Hematopoietic multipotent progenitor cell treated with erythropoietin and hydrocortisone succinate and interleukin-3 and kit ligand, for 4 days (in vitro differentiated cells): ENCODE data around the gene BAHD1.

Experiments used
- DNase-seq: peaks from one replicate; pipeline ENCODE4 v3.0.0-alpha.2; 2015

The BAHD1 gene

GRCh38 chr15:40448354-40448753, 7.6 kb downstream of the BAHD1 start:
- DNase-seq: no peak

- DNase-seq: no peak
Observed at GRCh38 chr15:40449275-40449674, 8.5 kb downstream of the BAHD1 start.

DNA sequence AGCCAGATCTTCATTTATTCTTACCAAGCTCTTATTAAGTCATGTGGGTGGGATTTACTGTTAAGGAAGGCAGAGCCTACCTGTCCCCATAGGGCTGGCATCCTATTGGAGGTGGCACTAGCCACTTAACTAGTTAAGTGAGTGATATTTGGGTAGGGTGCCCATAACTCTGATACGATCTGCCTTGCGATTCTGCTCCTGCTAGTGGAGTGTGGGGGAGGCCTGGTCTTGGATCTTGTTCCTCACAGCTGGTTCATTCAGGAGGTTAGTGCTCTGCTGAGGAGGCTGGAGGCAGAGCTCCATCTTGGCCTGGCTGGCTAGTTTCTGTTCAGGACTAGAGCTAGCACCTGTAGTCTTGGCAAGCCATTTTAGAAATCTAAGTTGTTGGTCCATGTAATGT, 9.3 kb downstream of the BAHD1 start:
- no peak for DNase-seq

DNA sequence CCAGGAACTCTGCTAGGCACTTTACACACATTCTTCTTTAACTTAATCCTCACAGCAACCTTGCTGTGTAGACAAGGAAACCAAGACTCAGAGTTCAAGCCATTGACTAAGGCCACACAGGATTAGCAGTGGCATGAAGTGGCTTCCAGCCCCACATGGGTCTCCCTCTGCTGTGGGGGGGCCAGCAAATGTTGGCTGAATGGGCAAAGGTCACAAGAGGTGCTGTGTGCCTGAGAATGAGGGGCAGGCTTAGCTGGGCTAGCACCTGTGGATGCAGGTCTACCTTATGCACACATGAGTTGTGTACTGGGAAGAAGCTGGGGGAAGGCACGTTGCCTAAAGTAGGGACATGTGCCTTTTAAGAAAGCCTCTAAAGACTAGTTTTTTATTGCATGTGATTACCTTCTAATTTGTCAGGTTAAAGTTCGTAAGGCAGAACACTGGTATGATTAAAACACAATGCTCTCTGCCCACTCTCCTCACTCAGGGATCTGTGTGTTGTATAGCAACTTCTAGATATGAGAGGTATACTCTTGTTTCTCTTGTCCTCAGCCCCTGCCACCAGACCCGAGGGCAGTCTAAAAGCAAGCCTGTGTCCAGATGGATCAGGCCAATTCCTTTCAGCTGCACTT, 10.9 kb downstream of the BAHD1 start:
- no peak for DNase-seq

GRCh38 chr15:40452296-40453090, 11.7 kb downstream of the BAHD1 start:
- DNase-seq: no peak

GRCh38 chr15:40453941-40454340, 13.2 kb downstream of the BAHD1 start:
- DNase-seq: peak; percentile 55

DNA sequence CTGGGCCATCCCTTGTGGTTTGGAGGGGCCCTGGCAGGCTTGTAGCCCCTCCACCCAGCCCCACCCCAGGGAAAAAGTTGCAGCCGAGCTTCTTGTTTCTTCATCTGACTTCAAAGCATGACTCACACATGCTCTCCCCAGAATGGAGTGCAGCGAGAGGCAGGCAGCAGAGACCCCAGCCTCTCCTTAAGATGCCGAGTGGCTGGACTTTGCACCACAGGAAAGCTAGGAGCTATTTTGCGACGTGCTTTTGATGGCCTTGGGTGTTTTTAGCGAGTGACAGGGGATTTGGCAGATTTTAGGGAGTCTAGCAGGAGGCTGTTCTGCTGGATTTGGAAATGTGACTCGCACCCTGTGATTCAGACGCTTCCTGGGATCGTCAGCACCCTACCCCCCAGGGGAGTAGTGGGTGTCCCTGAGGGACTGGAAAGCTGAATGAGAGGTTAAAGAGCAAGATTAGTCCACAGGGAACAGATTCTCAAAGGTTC, 14.2 kb downstream of the BAHD1 start:
- DNase-seq: peak; percentile 38

DNA sequence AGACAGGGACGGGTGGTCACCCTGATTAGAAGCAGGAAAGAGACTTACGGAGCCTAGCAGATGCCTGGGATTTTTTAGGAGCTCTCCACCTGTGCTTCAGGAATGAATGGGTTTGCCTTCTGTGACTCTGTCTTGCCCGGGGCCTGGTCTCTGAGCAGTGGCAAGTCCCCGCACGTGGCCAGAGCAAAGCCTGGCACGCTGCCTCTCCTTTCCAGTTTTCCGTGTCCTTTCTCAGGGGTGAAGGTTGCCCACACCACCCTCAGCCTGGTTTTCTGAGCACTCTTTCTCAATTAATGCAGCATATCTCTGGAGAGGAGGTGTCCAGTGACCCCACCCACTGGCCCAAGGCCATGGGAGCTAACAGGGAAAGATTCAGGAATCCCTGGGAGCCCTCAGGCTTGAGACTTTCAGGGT, 15.6 kb downstream of the BAHD1 start:
- DNase-seq: no peak

DNA sequence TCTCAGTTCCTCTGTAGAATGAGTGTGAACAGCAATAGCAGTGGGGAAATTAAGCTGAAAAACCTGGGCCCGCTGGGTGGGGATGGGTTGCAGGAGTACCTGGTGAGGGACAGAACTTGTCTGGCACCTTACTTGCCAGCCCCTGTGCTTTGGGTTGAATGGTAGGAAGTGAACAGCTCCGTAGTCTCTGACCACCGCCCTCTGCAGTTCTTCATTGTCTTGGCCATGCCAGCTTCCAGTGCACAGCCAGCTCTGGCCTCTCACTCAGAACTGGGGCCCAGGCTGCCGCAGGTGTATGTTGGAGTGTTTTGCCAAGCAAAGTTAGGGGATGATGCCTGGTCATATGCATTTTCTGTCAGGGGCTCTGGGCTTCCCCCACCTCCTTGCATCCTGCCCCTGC, 16.0 kb downstream of the BAHD1 start:
- no peak for DNase-seq

DNA sequence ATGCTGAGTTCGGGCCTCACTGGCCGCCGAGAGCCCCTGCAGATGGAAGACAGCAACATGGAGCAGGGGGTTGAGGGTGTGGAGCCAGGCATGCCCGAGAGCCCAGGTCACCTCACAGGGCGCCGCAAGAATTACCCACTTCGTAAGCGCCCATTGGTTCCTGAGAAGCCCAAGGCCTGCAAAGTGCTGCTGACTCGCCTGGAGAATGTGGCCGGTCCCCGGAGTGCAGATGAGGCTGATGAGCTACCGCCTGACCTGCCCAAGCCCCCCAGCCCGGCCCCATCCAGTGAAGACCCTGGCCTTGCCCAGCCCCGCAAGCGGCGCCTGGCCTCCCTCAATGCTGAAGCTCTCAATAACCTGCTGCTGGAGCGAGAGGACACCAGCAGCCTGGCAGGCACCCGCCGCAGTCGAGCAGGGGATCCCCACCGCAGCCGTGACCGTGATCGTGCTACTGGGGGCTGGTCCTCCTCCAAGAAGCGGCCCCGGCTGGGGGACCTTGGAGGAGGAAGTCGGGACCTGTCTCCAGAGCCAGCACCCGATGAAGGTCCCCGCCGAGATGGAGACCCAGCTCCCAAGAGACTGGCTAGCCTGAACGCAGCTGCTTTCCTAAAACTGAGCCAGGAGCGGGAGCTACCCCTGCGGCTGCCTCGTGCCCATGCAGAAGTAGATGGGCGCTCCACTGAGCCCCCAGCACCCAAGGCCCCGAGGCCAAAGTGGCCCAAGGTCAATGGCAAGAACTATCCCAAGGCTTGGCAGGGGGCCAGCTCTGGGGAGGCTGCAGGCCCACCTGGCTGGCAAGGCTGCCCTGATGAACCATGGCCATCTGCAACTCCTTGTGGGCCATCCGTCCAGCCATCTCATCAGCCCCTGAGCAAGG, 18.0 kb downstream of the BAHD1 start:
- DNase-seq: no peak

GRCh38 chr15:40459391-40460015, 18.8 kb downstream of the BAHD1 start:
- no peak for DNase-seq

DNA sequence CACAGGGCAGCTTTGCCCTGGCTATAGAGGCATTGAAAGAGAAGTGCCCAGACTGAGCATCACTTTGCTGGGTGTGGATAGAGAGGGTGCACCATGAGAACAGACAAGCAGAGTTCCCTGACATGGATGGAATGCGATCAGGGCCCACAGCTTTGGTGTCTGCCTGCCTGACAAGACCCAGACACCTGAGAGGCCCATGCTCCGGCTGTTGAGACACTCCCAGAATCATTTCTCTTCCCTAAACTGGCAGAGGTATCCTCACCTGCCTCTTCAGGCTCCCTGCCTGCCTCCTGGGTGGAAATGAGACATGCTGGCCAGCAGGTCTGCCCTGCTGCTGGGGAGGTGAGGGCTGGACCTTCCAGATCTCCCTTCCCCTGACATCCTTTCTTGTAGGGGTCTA, 19.7 kb downstream of the BAHD1 start:
- no peak for DNase-seq

DNA sequence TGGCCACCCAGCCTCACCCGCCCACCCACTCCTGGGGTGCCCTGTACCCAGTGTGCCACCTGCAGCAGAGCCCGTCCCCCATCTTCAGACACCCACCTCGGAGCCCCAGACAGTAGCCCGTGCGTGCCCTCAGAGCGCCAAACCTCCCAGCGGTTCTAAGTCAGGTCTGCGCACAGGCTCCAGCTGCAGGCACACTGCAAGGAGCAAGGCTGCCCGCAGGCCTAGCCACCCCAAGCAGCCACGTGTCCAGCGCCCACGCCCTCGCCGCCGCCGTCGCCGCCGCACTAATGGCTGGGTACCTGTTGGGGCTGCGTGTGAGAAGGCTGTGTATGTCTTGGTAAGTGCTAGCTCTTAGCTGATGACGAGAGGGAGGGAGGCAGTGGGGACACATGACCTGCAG, 21.2 kb downstream of the BAHD1 start:
- DNase-seq: no peak

- no peak for DNase-seq
Observed at GRCh38 chr15:40463279-40463678, 22.5 kb downstream of the BAHD1 start.

DNA sequence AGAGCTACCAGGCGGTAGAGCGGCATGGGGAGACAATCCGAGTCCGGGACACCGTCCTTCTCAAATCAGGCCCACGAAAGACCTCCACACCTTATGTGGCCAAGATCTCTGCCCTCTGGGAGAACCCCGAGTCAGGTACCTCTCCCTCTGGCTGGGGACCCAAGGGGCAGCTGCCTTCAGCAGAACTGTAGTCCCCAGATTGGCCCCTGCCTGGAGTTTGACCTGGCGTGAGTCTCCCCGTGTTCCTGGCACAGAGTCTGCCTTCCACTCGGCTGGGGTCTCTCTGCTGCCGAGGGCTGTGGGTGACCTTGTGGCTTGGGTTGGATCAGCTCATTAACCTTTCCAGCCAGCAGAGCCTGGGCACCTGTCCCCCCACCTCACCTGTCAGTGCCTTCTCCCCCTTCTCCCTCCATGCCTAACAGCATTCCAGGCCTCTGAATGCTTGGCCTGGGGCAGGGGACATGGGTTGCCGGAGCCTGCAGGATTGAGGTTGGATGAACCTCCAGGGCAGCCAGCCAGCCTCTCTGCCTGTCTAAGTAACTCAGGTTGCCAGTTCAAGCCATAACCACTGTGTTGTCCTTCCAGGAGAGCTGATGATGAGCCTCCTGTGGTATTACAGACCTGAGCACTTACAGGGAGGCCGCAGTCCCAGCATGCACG, 23.3 kb downstream of the BAHD1 start:
- DNase-seq: no peak

GRCh38 chr15:40464595-40465185, 23.9 kb downstream of the BAHD1 start:
- DNase-seq: no peak

- no peak for DNase-seq
Observed at GRCh38 chr15:40465939-40466338, 25.2 kb downstream of the BAHD1 start.

GRCh38 chr15:40466426-40467260, 25.9 kb downstream of the BAHD1 start:
- DNase-seq: no peak

DNA sequence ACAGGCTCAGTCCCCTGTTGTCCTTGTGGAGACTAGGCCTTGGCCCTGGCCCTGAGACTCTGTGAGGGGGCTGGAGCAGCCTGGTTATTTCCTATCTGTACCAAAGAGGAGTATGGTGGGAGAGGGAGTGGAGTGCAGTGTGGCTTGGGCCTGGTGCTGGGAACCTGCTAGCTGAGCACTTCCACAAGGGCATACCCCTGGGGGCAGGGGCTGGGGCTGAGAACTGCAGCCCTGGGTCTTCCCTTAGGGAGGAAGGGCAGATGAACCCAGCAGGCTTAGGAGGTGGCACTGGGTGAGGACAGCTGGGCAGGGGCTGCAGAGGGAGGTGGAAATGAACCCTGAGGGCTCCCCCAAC, 26.5 kb downstream of the BAHD1 start:
- no peak for DNase-seq

DNA sequence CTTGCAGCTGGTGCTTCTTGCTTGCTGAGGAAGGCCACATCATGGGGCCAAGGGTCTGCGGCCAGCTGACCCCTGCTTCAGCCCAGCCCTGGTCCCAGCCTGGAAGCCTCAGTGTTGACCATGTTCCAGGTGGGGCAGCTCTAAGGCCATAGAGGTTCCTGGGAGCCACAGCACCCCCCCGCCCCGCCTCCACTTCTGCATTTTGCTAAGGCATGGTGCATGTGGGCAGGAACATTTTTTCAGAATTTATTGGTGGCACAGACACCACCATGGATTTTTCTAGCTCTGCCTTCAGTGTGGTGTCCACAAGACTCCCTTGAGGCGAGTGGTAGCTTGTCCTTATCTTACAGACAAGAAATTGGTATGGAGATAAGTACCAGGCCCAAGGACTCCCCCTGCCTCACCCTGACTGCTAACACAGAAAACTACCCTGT, 28.2 kb downstream of the BAHD1 start:
- peak; percentile 76 for DNase-seq

DNA sequence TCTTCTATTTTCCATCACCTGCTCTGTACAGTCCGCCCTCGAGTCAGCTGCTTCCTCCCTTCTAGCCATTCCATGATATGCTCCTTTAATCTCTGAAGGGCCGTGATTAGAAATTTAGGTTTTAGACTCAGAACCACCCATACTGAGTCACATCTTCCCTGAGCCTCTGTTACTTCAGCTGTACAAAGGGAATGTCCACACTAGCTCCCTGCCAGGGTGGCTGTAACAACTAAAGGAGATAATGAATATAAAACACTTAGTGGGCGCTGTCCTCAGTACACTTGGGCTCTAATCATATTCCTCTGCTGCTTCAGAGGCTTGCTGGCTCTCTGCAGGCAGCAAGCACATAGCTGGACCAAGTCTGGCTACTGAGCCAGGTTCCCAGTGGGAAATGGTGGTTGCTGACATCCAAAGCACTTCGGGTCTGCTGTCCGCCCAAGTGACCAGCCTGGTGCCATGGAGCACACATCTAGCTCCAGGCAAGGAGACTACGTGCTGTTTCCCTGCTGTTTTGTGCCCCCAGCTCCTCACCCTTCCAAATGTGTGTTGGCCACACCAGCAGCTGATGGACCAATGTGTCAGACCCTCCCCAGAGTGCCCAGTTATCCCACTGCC, 29.1 kb downstream of the BAHD1 start:
- peak; percentile 33 for DNase-seq
